GM12873 (cell line): ENCODE results near the gene SCG2.

Experiments used
- TF ChIP-seq, protein P1 (sequence below): IDR thresholded peaks from 2 replicates; pipeline ENCODE4 v1.5.1; 2012; ENCODE audit warnings: low read depth, mild to moderate bottlenecking, moderate library complexity, low read length, control low read depth; ENCODE audit not compliant: insufficient read depth; ENCODE audit errors: missing control alignments

Gene SCG2

DNA sequence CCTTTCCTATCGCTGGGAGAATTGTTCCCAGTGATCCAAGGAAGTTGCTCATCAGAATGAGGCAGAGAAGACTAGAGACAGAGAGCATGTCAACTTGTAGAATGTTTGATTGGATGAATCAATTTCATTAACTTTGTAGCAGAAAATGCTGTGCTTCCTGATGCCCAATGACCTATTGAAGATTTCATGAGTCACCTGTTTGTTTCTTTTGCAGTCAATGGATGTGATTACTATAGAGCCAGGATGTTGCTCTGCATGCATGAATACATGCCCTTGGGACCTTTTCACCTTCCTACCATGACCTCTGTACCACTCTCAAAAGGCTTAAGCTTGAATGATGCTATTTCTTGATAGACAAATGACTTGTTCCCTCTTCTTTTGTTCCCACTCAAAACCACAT, 23.3 kb downstream of the SCG2 start:
- TF ChIP-seq, protein P1, sequence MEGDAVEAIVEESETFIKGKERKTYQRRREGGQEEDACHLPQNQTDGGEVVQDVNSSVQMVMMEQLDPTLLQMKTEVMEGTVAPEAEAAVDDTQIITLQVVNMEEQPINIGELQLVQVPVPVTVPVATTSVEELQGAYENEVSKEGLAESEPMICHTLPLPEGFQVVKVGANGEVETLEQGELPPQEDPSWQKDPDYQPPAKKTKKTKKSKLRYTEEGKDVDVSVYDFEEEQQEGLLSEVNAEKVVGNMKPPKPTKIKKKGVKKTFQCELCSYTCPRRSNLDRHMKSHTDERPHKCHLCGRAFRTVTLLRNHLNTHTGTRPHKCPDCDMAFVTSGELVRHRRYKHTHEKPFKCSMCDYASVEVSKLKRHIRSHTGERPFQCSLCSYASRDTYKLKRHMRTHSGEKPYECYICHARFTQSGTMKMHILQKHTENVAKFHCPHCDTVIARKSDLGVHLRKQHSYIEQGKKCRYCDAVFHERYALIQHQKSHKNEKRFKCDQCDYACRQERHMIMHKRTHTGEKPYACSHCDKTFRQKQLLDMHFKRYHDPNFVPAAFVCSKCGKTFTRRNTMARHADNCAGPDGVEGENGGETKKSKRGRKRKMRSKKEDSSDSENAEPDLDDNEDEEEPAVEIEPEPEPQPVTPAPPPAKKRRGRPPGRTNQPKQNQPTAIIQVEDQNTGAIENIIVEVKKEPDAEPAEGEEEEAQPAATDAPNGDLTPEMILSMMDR: no peak

DNA sequence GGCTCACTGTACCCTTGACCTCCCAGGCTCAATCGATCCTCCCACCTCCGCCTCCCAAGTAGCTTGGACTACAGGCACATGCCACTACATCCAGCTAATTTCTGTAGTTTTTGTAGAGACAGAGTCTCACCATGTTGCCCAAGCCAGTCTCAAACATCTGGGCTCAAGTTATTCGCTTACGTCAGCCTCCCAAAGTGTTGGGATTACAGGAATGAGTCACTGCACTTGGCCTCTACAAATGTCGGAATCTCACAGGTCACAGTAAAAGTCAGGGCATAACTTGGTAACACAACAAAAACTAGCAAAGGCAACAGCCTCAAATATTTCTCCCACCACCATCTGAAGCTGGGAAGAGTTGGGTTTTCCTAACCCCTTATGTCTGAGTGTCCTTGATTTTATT, 25.3 kb downstream of the SCG2 start:
- TF ChIP-seq, protein P1: no peak

DNA sequence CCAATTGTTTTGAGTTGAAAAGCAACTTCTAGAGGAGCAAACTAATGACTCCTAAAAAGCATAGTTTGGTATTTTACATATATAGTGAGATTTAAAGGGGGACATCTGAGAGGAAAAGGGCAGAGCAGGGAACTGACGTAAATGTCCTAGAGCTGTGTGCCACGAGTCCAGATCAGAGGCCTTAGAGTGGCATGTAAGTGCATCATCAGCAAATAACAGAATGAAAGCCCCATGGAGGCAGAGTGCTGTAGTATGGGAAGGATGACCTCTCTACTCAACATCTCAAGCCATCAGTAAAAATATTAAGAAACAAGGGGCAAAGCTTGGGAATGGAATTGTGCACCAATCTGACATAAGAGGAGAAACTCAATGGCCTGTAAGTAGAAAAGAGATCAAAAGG, 31.4 kb downstream of the SCG2 start:
- TF ChIP-seq, protein P1: no peak

DNA sequence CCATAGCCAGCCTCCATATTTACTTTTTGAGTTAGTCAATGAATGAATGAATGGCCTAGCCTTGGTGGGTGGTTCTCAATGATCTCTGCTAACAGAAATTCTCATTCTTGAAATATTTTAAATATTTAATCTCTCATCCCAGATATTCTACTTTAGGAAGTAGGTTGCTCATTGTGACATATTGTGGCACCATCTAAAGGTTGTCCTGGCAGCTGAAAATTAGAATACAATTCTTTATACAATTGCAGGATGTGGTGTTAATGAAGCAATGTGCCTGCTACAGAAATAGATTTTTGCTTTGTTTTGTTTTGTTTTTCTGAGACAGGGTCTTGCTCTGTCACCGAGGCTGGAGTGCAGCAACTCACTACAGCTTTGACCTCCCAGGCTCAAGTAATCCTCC, 35.8 kb downstream of the SCG2 start:
- TF ChIP-seq, protein P1: no peak

DNA sequence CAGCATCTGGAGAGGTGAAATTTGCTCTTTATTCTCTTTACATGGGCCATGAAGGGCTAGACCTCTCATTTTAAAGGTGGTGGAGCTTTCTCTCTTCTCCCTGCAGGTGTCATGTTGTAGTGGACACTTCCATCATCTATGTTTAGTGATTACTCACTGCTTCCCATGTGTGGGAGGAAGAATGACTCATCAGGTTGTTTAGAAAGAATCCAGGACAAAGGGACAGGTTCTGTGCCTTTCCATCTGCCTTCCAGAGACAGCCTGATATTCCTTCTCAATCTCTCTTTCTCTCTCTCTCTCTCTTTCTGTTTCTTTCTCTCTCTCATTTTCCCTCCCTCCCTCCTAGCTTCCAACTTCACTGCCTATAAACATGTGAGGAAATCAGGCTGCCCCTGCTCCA, 38.7 kb downstream of the SCG2 start:
- TF ChIP-seq, protein P1: no peak

DNA sequence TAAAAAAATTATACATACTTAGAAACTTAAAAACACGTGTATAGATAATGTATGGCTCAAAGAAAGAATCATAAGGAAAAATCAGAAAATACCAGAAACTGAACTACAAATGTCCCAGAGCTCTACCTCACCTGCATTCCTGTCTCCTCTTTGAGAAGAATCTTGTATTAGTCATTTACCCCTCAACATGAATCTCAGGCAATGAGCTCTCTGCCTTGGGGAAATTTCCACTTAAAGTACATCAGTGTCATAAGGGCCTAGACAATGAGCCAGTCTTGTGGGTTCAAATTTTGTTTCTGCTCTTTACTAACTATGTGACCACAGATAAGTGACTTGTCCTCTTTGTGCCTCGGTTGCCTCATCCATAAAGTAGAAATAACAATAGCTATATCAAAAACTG, 40.1 kb downstream of the SCG2 start:
- TF ChIP-seq, protein P1: no peak

DNA sequence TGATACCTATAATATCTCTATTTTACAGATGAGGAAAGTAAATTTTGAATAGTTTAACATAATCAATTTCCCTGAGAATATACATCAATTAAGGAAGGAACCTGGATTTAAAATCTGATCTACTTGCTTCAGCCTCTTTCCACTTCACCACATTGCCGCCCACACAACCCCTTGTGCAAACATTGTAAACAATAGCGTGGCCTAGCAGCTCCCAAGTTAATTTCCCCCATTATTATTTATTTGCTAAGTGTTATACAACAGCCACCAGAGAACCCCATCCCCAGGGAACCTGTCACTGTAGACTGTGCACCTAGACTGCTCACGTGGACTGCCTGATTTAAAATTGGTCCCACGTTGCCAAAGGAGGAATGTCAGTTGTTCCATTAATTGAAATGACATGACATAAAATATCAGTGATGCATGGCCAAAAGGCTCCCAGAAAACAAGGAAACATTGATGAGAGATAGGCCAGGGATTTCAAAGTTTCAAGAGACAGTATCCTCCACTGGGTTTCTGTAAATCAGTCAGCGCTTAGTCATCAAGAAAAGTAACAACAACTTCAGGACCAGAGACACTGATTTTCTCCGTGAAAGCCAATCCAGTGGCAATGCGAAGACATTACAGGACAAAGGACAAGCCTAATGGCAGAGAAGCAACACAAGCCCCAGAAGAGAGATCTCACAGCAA, 41.3 kb downstream of the SCG2 start:
- TF ChIP-seq, protein P1: no peak
